H1 (cell line): ENCODE measurements around the gene NAV2. TPM values are rescaled to one million over a fixed set of nuclear protein-coding genes. Genes with fewer than 3 reads are reported as not detected.

Experiments
- CTCF ChIA-PET: fragments of 300-600 bp; sonication (Branson Sonifier 250); formaldehyde crosslinking; loops from one replicate; lab custom pipeline; 2021; ENCODE audit not compliant: partially characterized antibody; lab: Charles Lee
- POLR2A ChIA-PET: fragments of 300-600 bp; sonication (Branson Sonifier 250); formaldehyde crosslinking; loops from one replicate; lab custom pipeline; 2021; ENCODE audit warnings: inconsistent platforms; ENCODE audit not compliant: partially characterized antibody; lab: Charles Lee
- DNase-seq, 2 experiments: peaks; one replicate each; pipeline versions ENCODE4 v3.0.0 to v3.0.0-alpha.2; 2010 to 2022; ENCODE audit warnings: low spot score in 2 of 2, low read depth in 1 of 2, mixed read lengths in 1 of 2
- FAIRE-seq: peaks from 2 replicates; lab custom pipeline; 2011; peaks lifted over from hg19 to GRCh38; lab: Jason Lieb, UNC
- H2AFZ ChIP-seq: 2 replicates; pipeline ENCODE4 v1.8.1; 2012; ENCODE audit warnings: low read length, inconsistent platforms
- H2AK5ac ChIP-seq: 2 replicates; pipeline ENCODE4 v1.6.1; 2013; ENCODE audit warnings: low read depth, low read length
- H2BK120ac ChIP-seq: replicated peaks from 2 replicates; pipeline ENCODE3; 2013; ENCODE audit warnings: low read depth, low read length, inconsistent platforms
- H2BK12ac ChIP-seq: 2 replicates; pipeline ENCODE4 v1.6.1; 2013; ENCODE audit warnings: low read depth, low read length
- H2BK15ac ChIP-seq: 2 replicates; pipeline ENCODE4 v1.6.1; 2013; ENCODE audit warnings: low read length
- H2BK20ac ChIP-seq: 2 replicates; pipeline ENCODE4 v1.6.1; 2013; ENCODE audit warnings: low read length
- H2BK5ac ChIP-seq: 2 replicates; pipeline ENCODE4 v1.6.1; 2013; ENCODE audit warnings: low read depth, low read length
- H3K14ac ChIP-seq: 2 replicates; pipeline ENCODE4 v1.6.1; 2013; ENCODE audit warnings: inconsistent platforms; ENCODE audit not compliant: insufficient read length
- H3K18ac ChIP-seq: 2 replicates; pipeline ENCODE4 v1.6.1; 2013; ENCODE audit warnings: low read length; ENCODE audit errors: extremely low read depth
- H3K23ac ChIP-seq: 2 replicates; pipeline ENCODE4 v1.6.1; 2013; ENCODE audit warnings: inconsistent platforms; ENCODE audit not compliant: insufficient read length
- H3K23me2 ChIP-seq: 2 replicates; pipeline ENCODE4 v1.6.1; 2013; ENCODE audit warnings: low read depth, low read length
- H3K27ac ChIP-seq: 2 replicates; pipeline ENCODE4 v1.6.1; 2011; ENCODE audit warnings: low read depth, low read length, inconsistent platforms
- H3K27me3 ChIP-seq, 4 experiments: replicated peaks in 1 of 4; 1 replicate in 1 of 4; 2 replicates in 3 of 4; pipeline versions ENCODE4 v1.6.1 to v1.8.1; 2011 to 2013; ENCODE audit warnings: low read length in 3 of 4, mild to moderate bottlenecking in 3 of 4, inconsistent platforms in 2 of 4, mixed read lengths in 2 of 4, moderate library complexity in 1 of 4; ENCODE audit not compliant: control insufficient read depth in 3 of 4, insufficient read depth in 3 of 4; ENCODE audit errors: extremely low read depth in 1 of 4
- H3K36me3 ChIP-seq, 4 experiments: 2 replicates each; pipeline versions ENCODE4 v1.6.1 to v1.8.1; 2011 to 2013; ENCODE audit warnings: mild to moderate bottlenecking in 4 of 4, low read length in 3 of 4, moderate library complexity in 2 of 4, control low read depth in 1 of 4, inconsistent platforms in 1 of 4; ENCODE audit not compliant: insufficient read depth in 4 of 4, control insufficient read depth in 2 of 4
- H3K4ac ChIP-seq: replicated peaks from 2 replicates; pipeline ENCODE3; 2013; ENCODE audit warnings: low read length, low read depth, mixed read lengths, inconsistent platforms; ENCODE audit not compliant: insufficient read length
- H3K4me1 ChIP-seq, 4 experiments: replicated peaks in 1 of 4; 1 replicate in 1 of 4; 2 replicates in 3 of 4; pipeline versions ENCODE4 v1.6.1 to v1.8.1; 2011 to 2013; ENCODE audit warnings: low read length in 3 of 4, inconsistent platforms in 2 of 4, mixed read lengths in 1 of 4; ENCODE audit not compliant: insufficient read depth in 4 of 4, control insufficient read depth in 3 of 4
- H3K4me2 ChIP-seq, 2 experiments: 2 replicates each; pipeline versions ENCODE4 v1.6.1 to v1.8.1; 2011 to 2013; ENCODE audit warnings: low read depth in 2 of 2, low read length in 2 of 2, control low read depth in 1 of 2, inconsistent platforms in 1 of 2, mild to moderate bottlenecking in 1 of 2; ENCODE audit not compliant: insufficient read depth in 1 of 2
- H3K4me3 ChIP-seq, 4 experiments: fragments of 200-600, 300-600 bp in 1 of 4; sonication (generic), shearing (Covaris generic), sonication (Bioruptor Twin) in 1 of 4; 2 replicates each; pipeline versions ENCODE4 v1.5.1 to v1.8.1; 2011 to 2016; ENCODE audit warnings: low read length in 4 of 4, low read depth in 3 of 4, control low read depth in 2 of 4, inconsistent platforms in 2 of 4, mild to moderate bottlenecking in 2 of 4, mixed read lengths in 1 of 4, moderate library complexity in 1 of 4; ENCODE audit not compliant: insufficient read depth in 2 of 4; ENCODE audit errors: extremely low read depth in 1 of 4
- H3K56ac ChIP-seq: replicated peaks from 2 replicates; pipeline ENCODE3; 2013; ENCODE audit warnings: low read depth, mild to moderate bottlenecking, mixed read lengths, low read length, inconsistent platforms; ENCODE audit not compliant: insufficient read length
- H3K79me1 ChIP-seq: 2 replicates; pipeline ENCODE4 v1.6.1; 2013; ENCODE audit warnings: low read depth, low read length, control low read depth
- H3K79me2 ChIP-seq, 2 experiments: 2 replicates each; pipeline versions ENCODE4 v1.6.1 to v1.8.1; 2012 to 2013; ENCODE audit warnings: low read length in 2 of 2, mild to moderate bottlenecking in 2 of 2, inconsistent platforms in 1 of 2; ENCODE audit not compliant: insufficient read depth in 2 of 2, control insufficient read depth in 1 of 2
- H3K9ac ChIP-seq, 4 experiments: replicated peaks in 1 of 4; 1 replicate in 1 of 4; 2 replicates in 3 of 4; pipeline versions ENCODE4 v1.6.1 to v1.8.1; 2011 to 2013; ENCODE audit warnings: low read depth in 3 of 4, low read length in 3 of 4, control low read depth in 2 of 4, mild to moderate bottlenecking in 2 of 4, moderate library complexity in 2 of 4, inconsistent platforms in 1 of 4; ENCODE audit errors: extremely low read depth in 1 of 4
- H3K9me3 ChIP-seq, 2 experiments: 2 replicates each; pipeline versions ENCODE4 v1.6.1 to v1.8.1; 2012 to 2013; ENCODE audit warnings: mild to moderate bottlenecking in 2 of 2, moderate library complexity in 2 of 2, control low read depth in 1 of 2, inconsistent platforms in 1 of 2, low read depth in 1 of 2, low read length in 1 of 2, mixed read lengths in 1 of 2; ENCODE audit not compliant: insufficient read depth in 2 of 2
- H4K20me1 ChIP-seq, 2 experiments: replicated peaks in 1 of 2; 2 replicates each; pipeline versions ENCODE3 to v1.8.1; 2011 to 2013; ENCODE audit warnings: inconsistent platforms in 2 of 2, low read length in 2 of 2, mild to moderate bottlenecking in 1 of 2; ENCODE audit not compliant: insufficient read depth in 2 of 2, control insufficient read depth in 1 of 2
- H4K5ac ChIP-seq: 2 replicates; pipeline ENCODE4 v1.6.1; 2013; ENCODE audit warnings: low read length, low read depth, mixed read lengths, inconsistent platforms; ENCODE audit not compliant: insufficient read length
- H4K8ac ChIP-seq: 2 replicates; pipeline ENCODE4 v1.8.0; 2013; ENCODE audit warnings: mild to moderate bottlenecking, moderate library complexity, low read length, inconsistent platforms; ENCODE audit not compliant: insufficient read depth; ENCODE audit errors: extremely low read depth
- H4K91ac ChIP-seq: replicated peaks from 2 replicates; pipeline ENCODE3; 2013; ENCODE audit warnings: low read length, mixed read lengths, inconsistent platforms; ENCODE audit not compliant: insufficient read length
- ASH2L ChIP-seq: fragments of 200-600, 300-600 bp; sonication (generic); IDR thresholded peaks from one replicate; pipeline ENCODE4 v1.7.1; 2017; ENCODE audit warnings: low read length
- BCL11A ChIP-seq, 2 experiments: IDR thresholded peaks; one replicate each; pipeline ENCODE4 v1.6.1; 2011; ENCODE audit warnings: low read depth in 2 of 2, low read length in 2 of 2, mild to moderate bottlenecking in 2 of 2
- BRCA1 ChIP-seq: IDR thresholded peaks from 2 replicates; pipeline ENCODE4 v1.6.1; 2012; ENCODE audit warnings: low read depth, low read length, improper control_type of control experiment
- CREB1 ChIP-seq: IDR thresholded peaks from 2 replicates; pipeline ENCODE4 v1.6.1; 2012; ENCODE audit warnings: inconsistent platforms
- EZH2 ChIP-seq: fragments of 200-600 bp; sonication (generic); IDR thresholded peaks from 2 replicates; pipeline ENCODE4 v1.7.1; 2012; ENCODE audit warnings: low read depth, mild to moderate bottlenecking, moderate library complexity, low read length, inconsistent platforms; ENCODE audit not compliant: severe bottlenecking
- JUN ChIP-seq: IDR thresholded peaks from 2 replicates; pipeline ENCODE4 v1.6.1; 2011; ENCODE audit warnings: low read depth, mild to moderate bottlenecking, improper control_type of control experiment, low read length
- JUND ChIP-seq: IDR thresholded peaks from 2 replicates; pipeline ENCODE4 v1.6.1; 2011; ENCODE audit warnings: mild to moderate bottlenecking, improper control_type of control experiment, low read length
- RBBP5 ChIP-seq: IDR thresholded peaks from 2 replicates; pipeline ENCODE4 v1.7.1; 2012; ENCODE audit warnings: low read depth, mild to moderate bottlenecking, inconsistent platforms, low read length, moderate library complexity, borderline replicate concordance
- RFX5 ChIP-seq: IDR thresholded peaks from 2 replicates; pipeline ENCODE4 v1.6.1; 2011; ENCODE audit warnings: low read depth, low read length, improper control_type of control experiment, borderline replicate concordance
- SRF ChIP-seq: IDR thresholded peaks from 2 replicates; pipeline ENCODE4 v1.6.1; 2011; ENCODE audit warnings: mild to moderate bottlenecking, low read depth, low read length, moderate library complexity
- SUZ12 ChIP-seq: fragments of 200-600 bp; sonication (generic); IDR thresholded peaks from 2 replicates; pipeline ENCODE4 v1.6.1; 2012; ENCODE audit warnings: mild to moderate bottlenecking, inconsistent platforms, low read length, moderate library complexity, mixed read lengths
- TAF1 ChIP-seq: IDR thresholded peaks from 2 replicates; pipeline ENCODE4 v1.6.1; 2011; ENCODE audit warnings: mild to moderate bottlenecking, low read depth, low read length
- USF2 ChIP-seq: IDR thresholded peaks from 2 replicates; pipeline ENCODE4 v1.6.1; 2011; ENCODE audit warnings: low read length, improper control_type of control experiment
- polyA plus RNA-seq, 7 experiments: library from polyadenylated mRNA; depleted of rRNA in 3 of 7; stranded (reverse) in 5 of 7; unstranded in 2 of 7; fragments of >200 nt in 5 of 7; fragments of 200-250 nt in 2 of 7; gene quantifications; 1 replicate in 5 of 7; 2 replicates in 1 of 7; 4 replicates in 1 of 7; pipeline versions ENCODE4 v1.2.1 to v1.2.3, GENCODE V29; 2011 to 2013; ENCODE audit warnings: missing spikeins in 2 of 7, mixed read lengths in 2 of 7
- total RNA-seq: library from RNA; stranded (reverse); fragmentation: NEBNext Ultra II Directional; extraction: Animal tissue kit (Norgen Biotek cat#: 25700); gene quantifications from 2 replicates; pipeline ENCODE4 v1.2.1, GENCODE V29; 2021

The NAV2 gene
- total and polyA plus RNA-seq, 2 of the 8 experiments (the other 6 are each of a cell fraction or from before 2014, with no cell fraction given), result 35.6 to 73.6 TPM

- Histone ChIP-seq H3K18ac (no peak overlapping the region), H2BK5ac (no peak overlapping the region), H3K36me3 (peaks cover 8 to 36% (median 21%) of the 10 kb centered on the region in 4 experiments)
- TF ChIP-seq ASH2L (no peak), EZH2 (no peak), CREB1 (no peak), SRF (no peak), USF2 (no peak), BRCA1 (no peak), SUZ12 (no peak), TAF1 (no peak), RBBP5 (no peak), RFX5 (no peak), JUN (no peak), JUND (no peak), BCL11A (IDR thresholded peaks at IDR 0.05; ENCODE audit: low read depth in 2 of 2, low read length in 2 of 2) (no peak)
- TF ChIP-seq, all 59 proteins: peak for 0
- no peaks in the 10 kb centered on the region for H3K23me2 ChIP-seq
- no peak for DNase-seq
- peaks cover 4% of the 10 kb centered on the region; the same call in 1 of the 2 replicates for H3K79me1 ChIP-seq
- peaks cover 1 to 8% (median 6%) of the 10 kb centered on the region in 4 experiments; a peak in 5 of 7 replicates for H3K4me1 ChIP-seq
- no peak overlapping the region for H4K91ac ChIP-seq
- no peaks in the 10 kb centered on the region for H4K20me1 ChIP-seq
- no peak overlapping the region for H3K27ac ChIP-seq
- H3K9me3 ChIP-seq, result no peaks in the 10 kb centered on the region
- H3K4ac ChIP-seq, result no peak overlapping the region
- H3K79me2 ChIP-seq, result no peaks in the 10 kb centered on the region
- ChIA-PET CTCF (interaction anchor here (1.0 to 4.4 kb wide), 6 partner anchors 12 to 140 kb away, joined by 3 to 26 read pairs (median 3); no protein-coding TSS in a partner anchor), POLR2A (interaction anchor here (1.3 kb wide), 1 partner anchor 109 kb away, joined by 3 read pairs; no protein-coding TSS in a partner anchor)
- no peak overlapping the region for H3K4me3 ChIP-seq
- H3K56ac ChIP-seq, result no peak overlapping the region
- no peak overlapping the region for H2AFZ ChIP-seq
- no peak overlapping the region for H3K14ac ChIP-seq
- H2BK120ac ChIP-seq, result no peak overlapping the region
- FAIRE-seq, result no peak
- H3K9ac ChIP-seq, result no peak overlapping the region
- H3K27me3 ChIP-seq, result no peaks in the 10 kb centered on the region
- no peak overlapping the region for H2BK15ac ChIP-seq
- no peak overlapping the region for H2AK5ac ChIP-seq
- no peak overlapping the region for H2BK12ac ChIP-seq
- no peak overlapping the region for H4K5ac ChIP-seq
- no peak overlapping the region for H2BK20ac ChIP-seq
- no peak overlapping the region for H3K4me2 ChIP-seq
- H3K23ac ChIP-seq, result no peak overlapping the region
- no peak overlapping the region for H4K8ac ChIP-seq
These were observed 178.4 kb downstream of the NAV2 start for GRCh38 chr11:19891022-19891421.
